Cardiac fibroblast (primary cell): ENCODE results near the gene ZNF747.

Source experiments
- DNase-seq, 2 donors: peaks; one replicate each; pipeline versions ENCODE4 v3.0.0 to v3.0.0-alpha.2; 2010; ENCODE audit warnings: low read depth in 2 of 2
- H3K4me3 ChIP-seq, 2 donors: replicated peaks in 1 of 2; 1 replicate in 1 of 2; 2 replicates in 1 of 2; pipeline ENCODE4 v1.5.1; 2011; ENCODE audit warnings: low read depth in 2 of 2, low read length in 2 of 2, mild to moderate bottlenecking in 2 of 2, moderate library complexity in 1 of 2
- TF ChIP-seq, protein P1 (sequence below): IDR thresholded peaks from one replicate; pipeline ENCODE4 v1.5.1; 2011; ENCODE audit warnings: low read depth, mild to moderate bottlenecking, low read length, inconsistent platforms

Gene ZNF747

DNA sequence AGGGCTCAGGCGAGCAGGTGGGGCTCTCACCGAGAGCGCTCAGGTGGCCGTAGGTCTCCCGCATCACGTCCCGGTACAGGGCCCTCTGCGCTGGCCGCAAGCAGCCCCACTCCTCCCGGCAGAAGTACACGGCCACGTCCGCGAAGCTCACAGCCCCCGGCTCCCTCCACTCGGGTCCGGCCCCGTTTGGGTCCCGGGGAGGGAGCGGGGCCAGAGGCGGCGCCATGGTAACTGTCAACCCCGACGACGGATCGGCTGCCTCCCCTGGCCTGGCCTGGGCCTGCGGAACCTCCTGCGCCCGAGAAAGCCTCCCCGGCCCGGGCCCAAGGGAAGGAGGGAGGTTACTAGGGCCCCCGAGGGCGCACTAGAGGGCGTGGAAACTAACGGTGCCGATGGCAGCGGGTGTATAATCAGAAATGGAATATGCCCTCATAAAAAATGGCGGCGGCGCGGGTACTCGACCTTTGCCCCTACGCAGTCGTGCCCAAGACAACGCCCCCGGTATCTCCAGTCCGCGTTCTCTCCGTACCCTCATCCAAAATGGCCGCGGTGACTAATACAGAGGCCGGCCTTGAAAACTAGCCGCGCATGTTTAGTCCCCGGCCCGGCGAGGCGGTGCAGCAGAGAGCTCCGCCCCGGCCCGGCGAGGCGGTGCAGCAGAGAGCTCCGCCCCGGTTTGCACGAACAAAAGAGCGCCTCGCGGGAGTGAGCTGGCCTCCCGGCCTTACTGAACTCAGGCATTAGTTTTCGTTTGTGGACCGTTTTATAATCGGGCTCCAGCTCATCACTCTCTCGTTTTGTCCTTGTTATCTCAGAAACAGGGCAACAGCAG lies 23.5 kb upstream of the ZNF747 start, which contains the start of gene ZNF764:
Gene ZNF764 (minus strand): TSS at position 418 of the 832 bp plus-strand sequence. CDS start 192 bp downstream, at position 226.
- TF ChIP-seq, protein P1, sequence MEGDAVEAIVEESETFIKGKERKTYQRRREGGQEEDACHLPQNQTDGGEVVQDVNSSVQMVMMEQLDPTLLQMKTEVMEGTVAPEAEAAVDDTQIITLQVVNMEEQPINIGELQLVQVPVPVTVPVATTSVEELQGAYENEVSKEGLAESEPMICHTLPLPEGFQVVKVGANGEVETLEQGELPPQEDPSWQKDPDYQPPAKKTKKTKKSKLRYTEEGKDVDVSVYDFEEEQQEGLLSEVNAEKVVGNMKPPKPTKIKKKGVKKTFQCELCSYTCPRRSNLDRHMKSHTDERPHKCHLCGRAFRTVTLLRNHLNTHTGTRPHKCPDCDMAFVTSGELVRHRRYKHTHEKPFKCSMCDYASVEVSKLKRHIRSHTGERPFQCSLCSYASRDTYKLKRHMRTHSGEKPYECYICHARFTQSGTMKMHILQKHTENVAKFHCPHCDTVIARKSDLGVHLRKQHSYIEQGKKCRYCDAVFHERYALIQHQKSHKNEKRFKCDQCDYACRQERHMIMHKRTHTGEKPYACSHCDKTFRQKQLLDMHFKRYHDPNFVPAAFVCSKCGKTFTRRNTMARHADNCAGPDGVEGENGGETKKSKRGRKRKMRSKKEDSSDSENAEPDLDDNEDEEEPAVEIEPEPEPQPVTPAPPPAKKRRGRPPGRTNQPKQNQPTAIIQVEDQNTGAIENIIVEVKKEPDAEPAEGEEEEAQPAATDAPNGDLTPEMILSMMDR = no peak
- H3K4me3 ChIP-seq = peak within 1 kb of the TSS; percentile 74 to 77
- DNase-seq = peak; percentile 98 to 99

DNA sequence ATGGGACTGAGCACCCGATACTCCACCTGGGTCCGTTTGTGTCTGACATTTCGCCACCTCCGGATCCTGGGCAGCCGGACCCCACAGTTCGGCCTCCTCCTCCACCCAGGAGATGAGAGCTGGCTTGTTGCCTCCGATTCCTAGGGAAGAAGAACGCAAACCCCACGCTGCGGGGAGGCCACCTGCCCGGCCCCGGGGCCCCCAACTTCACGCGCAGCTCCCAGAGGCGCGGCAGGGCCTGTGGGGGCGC lies 23.0 kb upstream of the ZNF747 start:
- DNase-seq = no peak
- peak overlapping the region; percentile 74 to 77 for H3K4me3 ChIP-seq
- TF ChIP-seq, protein P1 = no peak

DNA sequence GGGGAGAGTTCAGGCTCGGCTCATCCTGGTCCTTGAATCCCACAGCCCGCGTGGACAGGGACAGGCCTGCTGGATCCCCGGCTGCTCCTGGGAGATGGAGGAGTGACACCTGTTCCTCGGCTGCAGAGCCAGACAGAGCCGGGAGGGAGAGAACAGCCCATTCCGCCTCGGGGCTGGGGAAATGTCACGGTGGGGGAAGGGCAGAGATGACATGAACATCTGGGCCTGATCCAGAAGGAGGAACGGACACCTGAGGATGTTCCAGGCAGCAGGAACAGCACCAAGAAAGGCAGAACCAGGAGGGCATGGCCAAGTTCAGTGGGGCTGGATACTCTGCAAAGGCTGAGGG lies 21.4 kb upstream of the ZNF747 start:
- no peak for DNase-seq
- no peak overlapping the region for H3K4me3 ChIP-seq
- TF ChIP-seq, protein P1 = no peak

DNA sequence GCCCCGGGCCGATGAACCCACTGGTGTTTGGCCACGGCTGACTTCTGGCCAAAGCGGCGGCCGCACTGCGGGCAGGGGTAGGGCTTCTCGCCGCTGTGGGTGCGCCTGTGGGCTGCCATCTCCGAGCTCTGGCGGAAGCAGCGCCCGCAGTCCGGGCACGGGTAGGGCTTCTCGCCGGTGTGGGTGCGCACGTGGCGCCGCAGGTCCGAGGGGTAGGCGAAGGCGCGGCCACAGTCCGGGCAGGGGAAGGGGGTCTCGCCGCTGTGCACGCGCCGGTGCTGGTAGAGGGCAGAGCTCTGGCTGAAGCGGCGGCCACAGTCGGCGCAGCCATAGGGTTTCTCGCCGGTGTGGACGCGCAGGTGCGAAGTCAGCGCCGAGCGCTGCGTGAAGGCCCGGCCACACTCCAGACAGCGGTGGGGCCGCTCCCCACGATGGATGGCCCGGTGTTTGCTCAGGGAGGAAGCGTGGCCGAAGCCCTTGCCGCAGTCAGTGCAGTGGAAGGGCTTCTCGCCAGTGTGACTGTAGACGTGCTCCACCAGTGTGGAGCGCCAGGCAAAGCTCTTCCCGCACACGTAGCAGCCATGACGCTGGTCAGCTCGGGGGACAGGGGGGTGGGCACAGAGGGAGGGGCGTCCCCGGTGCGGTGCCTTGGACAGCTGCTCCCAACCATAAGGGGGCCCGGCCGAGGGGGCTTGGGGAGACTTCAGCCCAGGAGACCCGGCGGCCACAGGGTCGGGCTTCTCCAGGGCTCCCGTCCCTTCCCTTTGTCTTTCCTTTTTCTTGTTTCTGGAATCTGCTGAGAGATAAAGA lies 20.9 kb upstream of the ZNF747 start:
- DNase-seq = no peak
- H3K4me3 ChIP-seq = no peak overlapping the region
- TF ChIP-seq, protein P1 = no peak

- DNase-seq = no peak
- H3K4me3 ChIP-seq = no peak overlapping the region
- TF ChIP-seq, protein P1 = no peak
Observed at GRCh38 chr16:30554557-30555314, 20.1 kb upstream of the ZNF747 start.

DNA sequence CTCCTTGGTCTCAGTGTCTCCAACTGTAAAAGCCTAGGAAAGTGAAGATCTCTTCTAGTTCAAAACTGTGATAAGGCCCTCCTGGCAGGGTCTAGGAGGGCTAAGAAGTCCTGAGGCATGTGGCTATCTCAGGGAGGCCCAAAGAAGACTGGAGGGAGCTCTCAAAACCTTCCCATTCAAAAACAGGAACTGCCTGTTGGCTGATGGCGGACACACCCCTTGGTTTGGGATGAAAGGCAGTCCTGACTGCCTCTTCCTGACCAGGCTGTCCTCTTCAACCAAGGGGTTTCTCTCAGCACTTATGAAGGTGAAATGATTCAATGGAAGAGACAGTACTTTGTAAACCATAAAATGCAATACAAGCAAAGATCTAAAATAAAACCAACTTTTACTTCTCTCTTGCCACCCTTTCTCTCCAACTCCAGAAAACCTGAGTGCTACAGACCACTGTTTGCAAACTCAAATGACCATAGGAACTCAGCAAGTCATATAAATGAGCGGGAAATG lies 18.8 kb upstream of the ZNF747 start:
- no peak overlapping the region for H3K4me3 ChIP-seq
- TF ChIP-seq, protein P1 = no peak
- no peak for DNase-seq
